ENCODE data around the gene PPP1R10. TPM values are rescaled to one million over a fixed set of nuclear protein-coding genes. Genes with fewer than 3 reads are reported as not detected.
"Not testable (repeated sequence)": the region's sequence is repeated elsewhere in the genome, so short reads cannot be mapped to it uniquely, and the experiment has no call there.

The PPP1R10 gene
- total RNA-seq, 2 experiments from 2014 or later = 96.1 to 103 TPM

GRCh38 chr6:30603961-30604360, 13.1 kb downstream of the PPP1R10 start:
- CTCF ChIA-PET = interaction anchor here (1.0 kb wide), 1 partner anchor 68 kb away, joined by 3 read pairs; the partner anchor contains the start of gene DHX16
- no peak for DNase-seq
- Mint-ChIP-seq H3K4me1 (peaks cover 32% of the 10 kb centered on the region), H3K27me3 (no peaks in the 10 kb centered on the region), H3K36me3 (ENCODE audit: low read depth) (peaks cover 85% of the 10 kb centered on the region), H3K9me3 (no peaks in the 10 kb centered on the region), H3K27ac (no peak overlapping the region), H3K4me3 (no peak overlapping the region)
- POLR2A ChIA-PET = interaction anchor here (1.2 to 1.7 kb wide), 2 partner anchors 14 to 47 kb away, joined by 4 to 6 read pairs; partner anchors contain the start of genes MRPS18B and PRR3

DNA sequence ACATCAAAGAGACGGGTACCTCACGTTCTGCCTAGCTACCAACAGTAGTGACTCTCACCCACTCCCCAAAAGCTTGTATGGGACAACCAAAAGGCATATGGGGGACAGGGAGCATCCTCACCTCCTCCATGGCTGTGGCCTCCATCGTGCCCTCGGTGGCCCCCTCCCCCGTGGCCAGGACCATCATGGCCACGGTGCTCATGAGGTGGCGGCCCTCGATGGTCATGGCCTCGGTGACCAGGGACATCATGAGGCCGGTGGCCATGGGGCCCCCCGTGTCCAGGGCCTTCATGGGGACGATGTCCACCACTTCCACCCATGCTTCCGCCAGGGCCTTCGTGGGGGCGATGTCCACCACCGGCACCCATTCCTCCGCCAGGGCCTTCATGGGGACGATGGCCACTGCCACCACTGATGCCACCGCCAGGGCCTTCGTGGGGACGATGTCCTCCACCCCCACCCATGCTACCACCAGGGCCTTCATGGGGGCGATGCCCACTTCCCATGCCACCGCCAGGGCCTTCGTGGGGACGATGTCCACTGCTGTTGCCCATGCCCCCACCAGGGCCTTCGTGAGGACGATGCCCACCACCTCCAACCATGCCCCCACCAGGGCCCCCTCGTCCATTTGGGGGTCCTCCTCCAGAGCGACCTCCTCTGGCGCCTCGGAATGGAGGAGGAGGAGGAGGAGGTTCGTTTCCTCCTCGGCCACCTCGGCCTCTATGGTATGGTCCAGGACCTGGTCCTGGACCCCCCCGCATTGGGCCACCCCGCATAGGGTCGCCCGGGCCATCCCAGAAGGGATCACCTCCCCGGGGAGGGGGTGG, 15.0 kb downstream of the PPP1R10 start:
- Mint-ChIP-seq H3K4me3 (no peak overlapping the region), H3K4me1 (peaks cover 27% of the 10 kb centered on the region), H3K27me3 (no peaks in the 10 kb centered on the region), H3K27ac (no peak overlapping the region), H3K36me3 (ENCODE audit: low read depth) (peaks cover 73% of the 10 kb centered on the region), H3K9me3 (no peaks in the 10 kb centered on the region)
- POLR2A ChIA-PET = interaction anchor here (1.0 to 8.9 kb wide), 5 partner anchors 9 to 20 kb away, joined by 3 to 97 read pairs (median 8); partner anchors contain the start of genes MRPS18B and PPP1R10
- no peak for DNase-seq
- CTCF ChIA-PET = no interaction called here

DNA sequence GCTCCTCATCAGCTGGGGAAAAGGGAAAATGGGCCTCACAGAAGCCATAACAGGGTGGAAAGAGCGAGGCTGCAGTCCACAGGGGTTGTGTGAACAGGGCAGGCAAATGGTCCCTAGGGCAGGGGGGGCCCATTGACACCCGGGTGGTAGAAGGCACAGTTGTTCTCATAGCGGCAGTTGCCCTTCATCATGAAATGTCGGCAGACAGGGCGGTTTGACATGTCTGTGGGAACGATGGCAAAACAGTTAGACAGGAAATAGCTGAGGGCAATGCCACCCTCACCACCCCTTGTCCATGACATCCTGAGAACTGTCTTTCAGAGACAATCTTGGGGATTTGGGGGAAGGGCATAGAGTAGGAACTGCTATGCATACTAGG, 15.6 kb downstream of the PPP1R10 start:
- ChIA-PET CTCF (no interaction called here), POLR2A (interaction anchor here (1.0 to 8.9 kb wide), 7 partner anchors 9 to 60 kb away, joined by 3 to 97 read pairs (median 7); partner anchors contain the start of genes MRPS18B and PPP1R10)
- H3K9me3 Mint-ChIP-seq = no peaks in the 10 kb centered on the region
- peaks cover 71% of the 10 kb centered on the region for H3K36me3 Mint-ChIP-seq (ENCODE audit: low read depth)
- H3K27ac Mint-ChIP-seq = peak overlapping the region; percentile 10
- no peaks in the 10 kb centered on the region for H3K27me3 Mint-ChIP-seq
- peaks cover 25% of the 10 kb centered on the region for H3K4me1 Mint-ChIP-seq
- H3K4me3 Mint-ChIP-seq = no peak overlapping the region
- DNase-seq = no peak

DNA sequence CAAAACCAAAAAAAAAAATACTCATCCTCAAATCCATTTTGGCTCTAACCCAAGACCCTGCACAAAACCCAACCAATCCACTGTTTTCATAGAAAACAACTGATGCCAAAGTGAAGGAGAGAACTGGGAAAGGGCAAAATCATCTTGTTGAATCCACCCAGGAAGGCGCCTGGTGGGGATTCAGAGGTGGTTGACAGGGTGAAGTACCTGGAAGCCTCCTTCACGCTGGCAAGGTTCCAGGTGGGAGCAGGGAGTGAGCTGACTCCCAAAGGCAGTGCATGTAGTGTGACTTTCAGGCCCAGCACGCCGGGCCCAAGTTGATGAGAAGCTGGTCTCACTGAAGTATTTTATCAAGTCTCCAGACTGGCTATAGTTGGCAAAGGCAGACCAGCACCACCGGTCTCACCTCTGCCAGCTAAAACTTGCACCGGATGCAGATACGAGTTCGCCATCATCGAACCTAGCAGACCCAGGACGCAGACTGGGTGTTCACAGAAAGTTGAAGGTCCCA, 16.5 kb downstream of the PPP1R10 start:
- CTCF ChIA-PET = interaction anchor here (2.1 kb wide), 1 partner anchor 131 kb away, joined by 6 read pairs; no protein-coding TSS in a partner anchor
- H3K36me3 Mint-ChIP-seq (ENCODE audit: low read depth) = peaks cover 63% of the 10 kb centered on the region

DNA sequence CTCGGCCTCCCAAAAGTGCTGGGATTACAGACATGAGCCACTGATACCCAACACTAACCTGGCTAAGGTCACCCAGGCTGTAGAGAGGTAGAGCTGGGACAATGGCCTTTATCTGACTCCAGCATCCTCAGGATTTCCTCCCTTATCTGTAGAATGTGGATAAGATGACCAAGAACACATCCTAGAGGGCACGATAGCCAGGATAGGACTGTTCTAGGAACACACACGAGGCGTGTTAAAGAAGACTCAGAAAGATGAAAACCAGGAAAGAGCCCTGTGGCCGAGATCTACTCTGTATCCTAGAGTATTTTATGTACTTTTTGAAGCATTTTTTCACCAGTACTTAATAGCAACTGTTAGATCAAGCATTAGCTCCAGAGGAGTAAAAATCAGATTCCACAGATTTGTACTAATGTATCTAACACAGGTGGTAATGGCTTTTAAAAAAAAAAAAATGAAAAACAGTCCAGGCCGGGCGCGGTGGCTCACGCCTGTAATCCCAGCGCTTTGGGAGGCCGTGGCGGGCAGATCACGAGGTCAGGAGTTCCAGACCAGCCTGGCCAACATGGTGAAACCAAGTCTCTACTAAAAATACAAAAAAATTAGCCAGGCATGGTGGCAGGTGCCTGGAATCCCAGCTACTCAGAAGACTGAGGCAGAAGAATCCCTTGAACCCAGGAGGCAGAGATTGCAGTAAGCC, 17.3 kb downstream of the PPP1R10 start:
- POLR2A ChIA-PET = interaction anchor here (0.6 to 8.9 kb wide), 11 partner anchors 9 to 318 kb away, joined by 3 to 97 read pairs (median 4); partner anchors contain the start of genes DHX16, GNL1, MRPS18B and PPP1R10
- Mint-ChIP-seq H3K4me1 (peaks cover 22% of the 10 kb centered on the region), H3K9me3 (no peaks in the 10 kb centered on the region), H3K27ac (peak overlapping the region; percentile 41), H3K27me3 (no peaks in the 10 kb centered on the region), H3K36me3 (ENCODE audit: low read depth) (peaks cover 60% of the 10 kb centered on the region), H3K4me3 (no peak overlapping the region)
- CTCF ChIA-PET = interaction anchor here (0.6 to 4.3 kb wide), 7 partner anchors 13 to 131 kb away, joined by 3 to 63 read pairs (median 4); no protein-coding TSS in a partner anchor
- no peak for DNase-seq

More for the DNA sequence above, 16.5 kb downstream of the PPP1R10 start:
- Mint-ChIP-seq H3K9me3 (no peaks in the 10 kb centered on the region), H3K27ac (no peak overlapping the region), H3K4me1 (peaks cover 22% of the 10 kb centered on the region), H3K27me3 (no peaks in the 10 kb centered on the region), H3K4me3 (no peak overlapping the region)
- DNase-seq = no peak
- POLR2A ChIA-PET = interaction anchor here (0.6 to 8.9 kb wide), 11 partner anchors 10 to 136 kb away, joined by 3 to 97 read pairs (median 4); partner anchors contain the start of genes ABCF1, DHX16, MRPS18B and PPP1R10

DNA sequence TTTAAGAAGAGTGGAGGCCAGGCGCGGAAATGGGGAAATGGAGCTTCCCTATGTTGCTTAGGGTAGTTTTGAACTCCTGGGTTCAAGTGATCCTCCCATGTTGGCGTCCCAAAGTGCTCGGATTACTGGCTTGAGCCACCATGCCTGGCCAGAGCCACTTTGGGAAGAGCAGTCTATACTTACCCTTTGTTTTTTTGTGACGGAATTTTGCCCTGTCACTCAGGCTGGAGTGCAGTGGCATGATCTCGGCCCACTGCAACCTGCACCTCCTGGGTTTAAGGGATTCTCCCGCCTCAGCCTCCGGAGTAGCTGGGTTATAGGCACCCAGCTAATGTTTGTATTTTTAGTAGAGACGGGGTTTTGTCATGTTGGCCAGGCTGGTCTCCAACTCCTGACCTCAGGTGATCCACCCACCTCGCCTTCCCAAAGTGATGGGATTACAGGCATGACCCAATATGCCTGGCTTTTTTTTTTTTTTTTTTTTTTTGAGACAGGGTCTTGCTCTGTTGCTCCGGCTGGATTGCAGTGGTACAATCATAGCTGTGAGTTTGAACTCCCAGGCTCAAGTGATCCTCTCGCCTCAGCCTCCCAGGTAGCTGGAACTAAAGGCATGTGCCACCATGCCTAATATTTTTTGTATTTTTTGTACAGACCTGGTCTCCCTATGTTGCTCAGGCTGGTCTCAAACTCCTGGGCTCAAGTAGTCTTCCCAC, 18.0 kb downstream of the PPP1R10 start:
- H3K36me3 Mint-ChIP-seq (ENCODE audit: low read depth) = peaks cover 59% of the 10 kb centered on the region
- POLR2A ChIA-PET = interaction anchor here (0.6 to 8.9 kb wide), 17 partner anchors 11 to 318 kb away, joined by 3 to 97 read pairs (median 4); partner anchors contain the start of genes GNL1, MRPS18B, PPP1R10 and PRR3
- no peak overlapping the region for H3K27ac Mint-ChIP-seq
- CTCF ChIA-PET = interaction anchor here (0.6 to 4.3 kb wide), 13 partner anchors 12 to 132 kb away, joined by 3 to 63 read pairs (median 4); no protein-coding TSS in a partner anchor
- DNase-seq = no peak
- no peaks in the 10 kb centered on the region for H3K9me3 Mint-ChIP-seq
- H3K4me1 Mint-ChIP-seq = peaks cover 22% of the 10 kb centered on the region
- no peaks in the 10 kb centered on the region for H3K27me3 Mint-ChIP-seq
- H3K4me3 Mint-ChIP-seq = no peak overlapping the region

DNA sequence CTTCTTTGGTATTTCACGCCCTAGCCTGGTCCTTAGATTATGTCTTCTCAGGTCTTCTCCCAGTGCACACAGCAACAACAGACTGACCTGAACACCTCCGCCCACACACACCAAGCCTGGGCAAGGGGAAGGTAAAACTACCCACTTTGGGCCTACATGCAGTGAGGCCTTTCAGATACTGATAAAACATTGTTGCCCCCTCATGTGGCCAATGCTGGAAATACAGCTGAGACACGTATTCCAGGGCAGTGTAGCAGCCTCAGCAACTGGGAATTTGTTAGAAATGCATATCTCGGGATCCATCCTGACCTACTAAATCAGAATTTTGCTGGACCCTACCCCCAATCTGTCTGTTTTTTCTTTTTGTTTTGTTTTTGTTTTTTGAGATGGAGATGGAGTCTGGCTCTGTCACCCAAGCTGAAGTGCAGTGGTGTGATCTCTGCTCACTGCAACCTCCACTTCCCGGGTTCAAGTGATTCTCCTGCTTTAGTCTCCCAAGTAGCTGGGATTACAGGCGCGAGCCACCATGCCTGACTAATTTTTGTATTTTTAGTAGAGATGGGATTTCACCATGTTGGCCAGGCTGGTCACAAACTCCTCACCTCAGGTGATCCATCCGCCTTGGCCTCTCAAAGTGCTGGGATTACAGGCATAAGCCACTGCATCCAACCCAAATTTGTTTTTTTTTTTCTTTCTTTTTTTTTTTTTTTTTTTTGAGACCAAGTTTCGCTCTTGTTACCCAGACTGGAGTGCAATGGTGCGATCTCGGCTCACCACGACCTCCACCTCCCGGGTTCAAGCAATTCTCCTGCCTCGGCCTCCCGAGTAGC, 19.5 kb downstream of the PPP1R10 start:
- DNase-seq = peak; percentile 83
- POLR2A ChIA-PET = interaction anchor here (0.6 to 8.9 kb wide), 23 partner anchors 8 to 141 kb away, joined by 3 to 97 read pairs (median 4); partner anchors contain the start of genes ABCF1 and PRR3
- not testable (repeated sequence) for H3K9me3 Mint-ChIP-seq, H3K4me3 Mint-ChIP-seq, H3K27me3 Mint-ChIP-seq, H3K27ac Mint-ChIP-seq
- Mint-ChIP-seq H3K4me1 (peaks cover 13% of the 10 kb centered on the region), H3K36me3 (ENCODE audit: low read depth) (peaks cover 47% of the 10 kb centered on the region)
- CTCF ChIA-PET = interaction anchor here (0.6 to 4.3 kb wide), 33 partner anchors 8 to 454 kb away, joined by 3 to 63 read pairs (median 5); partner anchors contain the start of genes ABCF1, C6orf136 and DHX16

DNA sequence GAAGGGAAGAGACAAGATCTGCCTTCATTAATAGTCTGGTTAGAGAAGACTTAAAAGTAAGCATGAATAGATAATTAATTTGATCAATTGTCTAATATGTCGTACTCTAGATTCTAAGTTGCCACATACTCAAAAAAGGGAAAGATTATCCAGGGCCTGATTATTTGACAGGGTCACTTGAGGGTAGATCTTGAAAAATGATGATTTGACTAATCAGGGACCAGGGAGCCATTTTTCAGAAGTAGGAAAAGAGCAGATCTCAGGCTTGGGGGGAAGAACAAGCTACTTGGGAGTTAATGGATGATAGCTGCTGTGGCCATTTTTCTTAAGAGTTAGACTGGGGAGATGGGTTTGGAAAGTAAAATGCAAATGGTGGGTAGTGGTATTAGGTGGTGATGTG, 24.8 kb downstream of the PPP1R10 start:
- ChIA-PET POLR2A (interaction anchor here (1.0 to 1.3 kb wide), 3 partner anchors 24 to 102 kb away, joined by 3 to 5 read pairs (median 3); no protein-coding TSS in a partner anchor), CTCF (interaction anchor here (0.6 to 3.3 kb wide), 5 partner anchors 21 to 545 kb away, joined by 3 to 10 read pairs (median 4); no protein-coding TSS in a partner anchor)
- Mint-ChIP-seq H3K9me3 (no peaks in the 10 kb centered on the region), H3K27me3 (no peaks in the 10 kb centered on the region), H3K4me1 (peaks cover 6% of the 10 kb centered on the region), H3K36me3 (ENCODE audit: low read depth) (peaks cover 62% of the 10 kb centered on the region), H3K27ac (no peak overlapping the region), H3K4me3 (no peak overlapping the region)
- DNase-seq = no peak

DNA sequence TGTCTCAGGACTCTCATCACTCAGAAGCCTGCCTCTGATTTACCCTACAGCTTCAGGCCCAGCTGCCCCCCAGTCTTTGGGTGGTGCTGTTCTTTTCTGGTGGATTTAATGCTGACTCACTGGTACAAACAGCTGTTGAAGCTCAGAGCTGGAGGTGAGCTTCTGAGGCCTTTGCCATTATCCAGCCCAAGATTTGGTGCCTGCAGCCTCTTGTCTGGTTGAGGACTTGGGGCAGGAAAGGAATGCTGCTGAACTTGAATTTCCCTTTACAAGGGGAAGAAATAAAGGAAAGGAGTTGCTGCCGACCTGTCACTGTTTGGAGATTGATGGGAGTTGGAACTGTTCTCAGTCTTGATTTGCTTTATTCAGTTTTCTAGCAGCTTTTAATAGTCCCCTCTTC, 26.0 kb downstream of the PPP1R10 start:
- Mint-ChIP-seq H3K4me3 (no peak overlapping the region), H3K9me3 (no peaks in the 10 kb centered on the region), H3K27me3 (no peaks in the 10 kb centered on the region), H3K36me3 (ENCODE audit: low read depth) (peaks cover 70% of the 10 kb centered on the region), H3K4me1 (peaks cover 3% of the 10 kb centered on the region), H3K27ac (no peak overlapping the region)
- ChIA-PET CTCF (interaction anchor here (0.6 to 1.6 kb wide), 7 partner anchors 46 to 140 kb away, joined by 3 to 11 read pairs (median 3); no protein-coding TSS in a partner anchor), POLR2A (interaction anchor here (0.6 to 2.1 kb wide), 4 partner anchors 10 to 108 kb away, joined by 3 to 6 read pairs (median 3); no protein-coding TSS in a partner anchor)
- DNase-seq = no peak

DNA sequence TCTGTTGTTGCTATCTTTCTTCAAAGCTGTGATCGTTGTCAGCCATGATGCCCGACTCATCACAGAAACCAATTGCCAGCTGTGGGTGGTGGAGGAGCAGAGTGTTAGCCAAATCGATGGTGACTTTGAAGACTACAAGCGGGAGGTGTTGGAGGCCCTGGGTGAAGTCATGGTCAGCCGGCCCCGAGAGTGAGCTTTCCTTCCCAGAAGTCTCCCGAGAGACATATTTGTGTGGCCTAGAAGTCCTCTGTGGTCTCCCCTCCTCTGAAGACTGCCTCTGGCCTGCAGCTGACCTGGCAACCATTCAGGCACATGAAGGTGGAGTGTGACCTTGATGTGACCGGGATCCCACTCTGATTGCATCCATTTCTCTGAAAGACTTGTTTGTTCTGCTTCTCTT, 26.5 kb downstream of the PPP1R10 start:
- ChIA-PET CTCF (interaction anchor here (0.8 to 1.6 kb wide), 7 partner anchors 46 to 140 kb away, joined by 3 to 11 read pairs (median 3); no protein-coding TSS in a partner anchor), POLR2A (interaction anchor here (0.6 to 2.1 kb wide), 7 partner anchors 10 to 131 kb away, joined by 3 to 6 read pairs (median 3); no protein-coding TSS in a partner anchor)
- peaks cover 3% of the 10 kb centered on the region for H3K4me1 Mint-ChIP-seq
- no peak overlapping the region for H3K27ac Mint-ChIP-seq
- DNase-seq = no peak
- H3K36me3 Mint-ChIP-seq (ENCODE audit: low read depth) = peaks cover 71% of the 10 kb centered on the region
- H3K4me3 Mint-ChIP-seq = no peak overlapping the region
- H3K27me3 Mint-ChIP-seq = no peaks in the 10 kb centered on the region
- no peaks in the 10 kb centered on the region for H3K9me3 Mint-ChIP-seq

Measured in activated CD4-positive, alpha-beta memory T cell treated with anti-CD3 and anti-CD28 coated beads, Interleukin-2, amount 10 ng/mL, durations not matched to agents 7 days and 5 days (primary cell).